H9 (cell line): Measurements from ENCODE around the gene HEATR5A. TPM values are rescaled to one million over a fixed set of nuclear protein-coding genes. Genes with fewer than 3 reads are reported as not detected.

ENCODE experiments used
- DNase-seq: peaks from one replicate; pipeline ENCODE4 v3.0.0-alpha.2; 2017
- H2AFZ ChIP-seq: one replicate; pipeline ENCODE4 v1.6.1; 2013; ENCODE audit warnings: mild to moderate bottlenecking, low read length, control low read depth, moderate library complexity
- H2AK5ac ChIP-seq: 2 replicates; pipeline ENCODE4 v1.6.1; 2013; ENCODE audit warnings: low read length, control low read depth, mixed read lengths; ENCODE audit not compliant: insufficient read length
- H2BK120ac ChIP-seq: one replicate; pipeline ENCODE4 v1.6.1; 2013; ENCODE audit warnings: low read depth, mild to moderate bottlenecking, low read length, control low read depth, inconsistent platforms; ENCODE audit not compliant: poor library complexity, severe bottlenecking
- H2BK12ac ChIP-seq: 2 replicates; pipeline ENCODE4 v1.6.1; 2013; ENCODE audit warnings: low read length, control low read depth, mixed read lengths, low read depth; ENCODE audit not compliant: insufficient read length
- H2BK15ac ChIP-seq: 2 replicates; pipeline ENCODE4 v1.6.1; 2013; ENCODE audit warnings: low read depth, low read length, control low read depth
- H2BK20ac ChIP-seq: one replicate; pipeline ENCODE4 v1.6.1; 2013; ENCODE audit warnings: low read depth, mild to moderate bottlenecking, low read length, control low read depth, inconsistent platforms; ENCODE audit not compliant: poor library complexity, severe bottlenecking
- H2BK5ac ChIP-seq: 2 replicates; pipeline ENCODE4 v1.6.1; 2013; ENCODE audit warnings: low read length, control low read depth, mixed read lengths; ENCODE audit not compliant: insufficient read length
- H3K14ac ChIP-seq: 2 replicates; pipeline ENCODE4 v1.6.1; 2013; ENCODE audit warnings: low read length, control low read depth; ENCODE audit not compliant: insufficient read depth
- H3K18ac ChIP-seq: 2 replicates; pipeline ENCODE4 v1.6.1; 2013; ENCODE audit warnings: low read depth, mild to moderate bottlenecking, mixed read lengths, low read length, control low read depth; ENCODE audit not compliant: insufficient read length
- H3K23ac ChIP-seq: 2 replicates; pipeline ENCODE4 v1.6.1; 2013; ENCODE audit warnings: low read length, control low read depth, mixed read lengths, low read depth; ENCODE audit not compliant: insufficient read length
- H3K23me2 ChIP-seq: 2 replicates; pipeline ENCODE4 v1.6.1; 2013; ENCODE audit warnings: low read depth, mild to moderate bottlenecking, mixed read lengths, low read length, control low read depth; ENCODE audit not compliant: insufficient read length, poor library complexity, severe bottlenecking
- H3K27ac ChIP-seq: 2 replicates; pipeline ENCODE4 v1.5.1; 2013; ENCODE audit warnings: low read length, control low read depth, mixed read lengths, low read depth; ENCODE audit not compliant: insufficient read length
- H3K27me3 ChIP-seq: 2 replicates; pipeline ENCODE4 v1.6.1; 2013; ENCODE audit warnings: low read length, control low read depth, inconsistent platforms; ENCODE audit not compliant: insufficient read depth
- H3K4ac ChIP-seq: 2 replicates; pipeline ENCODE4 v1.6.1; 2013; ENCODE audit warnings: low read depth, mild to moderate bottlenecking, control low read depth, inconsistent platforms, low read length, moderate library complexity
- H3K4me1 ChIP-seq: 2 replicates; pipeline ENCODE4 v1.6.1; 2013; ENCODE audit warnings: low read length, control low read depth, inconsistent platforms; ENCODE audit not compliant: insufficient read depth
- H3K4me2 ChIP-seq: 2 replicates; pipeline ENCODE4 v1.6.1; 2013; ENCODE audit warnings: low read length, control low read depth, mixed read lengths; ENCODE audit not compliant: insufficient read length, insufficient read depth
- H3K56ac ChIP-seq: 2 replicates; pipeline ENCODE4 v1.6.1; 2013; ENCODE audit warnings: low read depth, mild to moderate bottlenecking, mixed read lengths, low read length, control low read depth; ENCODE audit not compliant: insufficient read length
- H3K79me1 ChIP-seq: 2 replicates; pipeline ENCODE4 v1.6.1; 2013; ENCODE audit warnings: low read depth, mild to moderate bottlenecking, moderate library complexity, low read length, control low read depth, inconsistent platforms; ENCODE audit not compliant: insufficient read depth, poor library complexity, severe bottlenecking
- H3K79me2 ChIP-seq: 2 replicates; pipeline ENCODE4 v1.6.1; 2013; ENCODE audit warnings: low read length, control low read depth, inconsistent platforms; ENCODE audit not compliant: insufficient read depth
- H3K9ac ChIP-seq: 2 replicates; pipeline ENCODE4 v1.6.1; 2013; ENCODE audit warnings: low read length, control low read depth, mixed read lengths; ENCODE audit not compliant: insufficient read length; ENCODE audit errors: extremely low read depth
- H3K9me3 ChIP-seq: one replicate; pipeline ENCODE4 v1.6.1; 2013; ENCODE audit warnings: low read depth, low read length, inconsistent platforms; ENCODE audit not compliant: control insufficient read depth
- H3T11ph ChIP-seq: one replicate; pipeline ENCODE4 v1.6.1; 2013; ENCODE audit warnings: mild to moderate bottlenecking, low read length, control low read depth, inconsistent platforms
- H4K20me1 ChIP-seq: one replicate; pipeline ENCODE4 v1.6.1; 2013; ENCODE audit not compliant: control insufficient read depth, insufficient read length, insufficient read depth
- H4K5ac ChIP-seq: 2 replicates; pipeline ENCODE4 v1.6.1; 2013; ENCODE audit warnings: low read depth, mild to moderate bottlenecking, mixed read lengths, low read length, control low read depth; ENCODE audit not compliant: insufficient read length
- H4K8ac ChIP-seq: replicated peaks from 2 replicates; pipeline ENCODE4 v1.6.1; 2013; ENCODE audit warnings: low read length, control low read depth, mixed read lengths, low read depth; ENCODE audit not compliant: insufficient read length
- H4K91ac ChIP-seq: 2 replicates; pipeline ENCODE4 v1.6.1; 2013; ENCODE audit warnings: low read depth, mild to moderate bottlenecking, moderate library complexity, mixed read lengths, low read length, control low read depth; ENCODE audit not compliant: insufficient read length
- H3K27ac Mint-ChIP-seq, 3 experiments: 2 replicates in 2 of 3; 3 replicates in 1 of 3; pipeline ENCODE4 v1.8.0; 2020 to 2021; ENCODE audit warnings: mixed read lengths in 3 of 3, mild to moderate bottlenecking in 1 of 3, moderate library complexity in 1 of 3
- H3K27me3 Mint-ChIP-seq: 2 replicates; pipeline ENCODE4 v1.8.0; 2021; ENCODE audit warnings: low read depth, mild to moderate bottlenecking, moderate library complexity, mixed read lengths
- H3K36me3 Mint-ChIP-seq, 3 experiments: 2 replicates in 2 of 3; 3 replicates in 1 of 3; pipeline ENCODE4 v1.8.0; 2020 to 2021; ENCODE audit warnings: low read depth in 3 of 3, mixed read lengths in 3 of 3; ENCODE audit not compliant: insufficient read depth in 1 of 3
- H3K4me1 Mint-ChIP-seq, 2 experiments: 2 replicates each; pipeline ENCODE4 v1.8.0; 2020; ENCODE audit warnings: mixed read lengths in 2 of 2
- H3K4me3 Mint-ChIP-seq, 2 experiments: 2 replicates in 1 of 2; 3 replicates in 1 of 2; pipeline ENCODE4 v1.8.0; 2020 to 2021; ENCODE audit warnings: mild to moderate bottlenecking in 2 of 2, mixed read lengths in 2 of 2, moderate library complexity in 1 of 2
- H3K9me3 Mint-ChIP-seq, 2 experiments: 2 replicates in 1 of 2; 3 replicates in 1 of 2; pipeline ENCODE4 v1.8.0; 2020; ENCODE audit warnings: mild to moderate bottlenecking in 2 of 2, mixed read lengths in 2 of 2, moderate library complexity in 1 of 2
- WGBS: extraction: QIAGEN DNeasy Blood & Tissue Kit; methylation state at CpG from one replicate; pipeline ENCODE4 v1.1.7; 2013; ENCODE audit warnings: missing lambda C conversion rate, low lambda C conversion rate, mixed read lengths; ENCODE audit not compliant: insufficient read length; ENCODE audit errors: extremely low coverage; 5-methylcytosine and 5-hydroxymethylcytosine counted together
- total RNA-seq: library from RNA; stranded (reverse); gene quantifications from 2 replicates; pipeline ENCODE4 v1.2.1, GENCODE V29; 2021
- TF ChIP-seq, protein P1 (sequence below): fragments of 200-600 bp; sonication (generic); conservative IDR thresholded peaks from 3 replicates; pipeline ENCODE4 v1.8.0; 2021; ENCODE audit warnings: antibody characterized with exemption, mild to moderate bottlenecking

Gene HEATR5A
- total RNA-seq, 1 experiment from 2014 or later, result 21.2 TPM

DNA sequence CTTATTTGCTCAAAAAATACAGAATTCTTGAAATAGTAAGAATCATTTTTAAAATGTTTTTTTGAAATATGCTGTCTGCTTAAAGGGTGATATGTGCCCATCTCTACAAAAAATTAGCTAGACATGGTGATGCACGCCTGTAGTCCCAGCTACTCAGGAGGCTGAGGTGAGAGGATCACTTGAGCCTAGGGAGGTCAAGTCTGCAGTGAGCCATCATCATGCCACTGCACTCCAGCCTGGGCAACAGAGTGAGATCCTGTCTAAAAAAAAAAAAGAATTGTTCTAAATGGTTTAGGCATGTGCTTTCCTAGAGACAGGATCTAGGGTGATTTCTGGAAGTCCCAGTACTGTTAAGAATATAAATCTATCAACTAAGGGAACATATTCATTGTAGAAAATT, 137.2 kb downstream of the HEATR5A start:
- Histone ChIP-seq H3K56ac (no peak overlapping the region), H4K20me1 (no peaks in the 10 kb centered on the region), H2AK5ac (no peak overlapping the region), H4K8ac (no peak overlapping the region), H2BK12ac (no peak overlapping the region), H2BK20ac (no peak overlapping the region), H2AFZ (no peak overlapping the region), H3K27ac (no peak overlapping the region), H2BK120ac (no peak overlapping the region), H3K79me1 (no peaks in the 10 kb centered on the region), H3K18ac (no peak overlapping the region), H4K5ac (no peak overlapping the region), H3T11ph (no peak overlapping the region), H4K91ac (no peak overlapping the region), H3K9ac (no peak overlapping the region), H3K23me2 (no peaks in the 10 kb centered on the region), H3K27me3 (no peaks in the 10 kb centered on the region), H3K79me2 (no peaks in the 10 kb centered on the region), H3K9me3 (peaks cover 8% of the 10 kb centered on the region), H3K4me2 (no peak overlapping the region), H2BK5ac (no peak overlapping the region), H3K4me1 (no peaks in the 10 kb centered on the region), H3K23ac (no peak overlapping the region), H3K14ac (no peak overlapping the region), H2BK15ac (no peak overlapping the region), H3K4ac (no peak overlapping the region)
- H3K36me3 Mint-ChIP-seq, result peaks cover 10 to 19% (median 15%) of the 10 kb centered on the region in 3 experiments; a peak in 6 of 7 replicates
- TF ChIP-seq, protein P1, sequence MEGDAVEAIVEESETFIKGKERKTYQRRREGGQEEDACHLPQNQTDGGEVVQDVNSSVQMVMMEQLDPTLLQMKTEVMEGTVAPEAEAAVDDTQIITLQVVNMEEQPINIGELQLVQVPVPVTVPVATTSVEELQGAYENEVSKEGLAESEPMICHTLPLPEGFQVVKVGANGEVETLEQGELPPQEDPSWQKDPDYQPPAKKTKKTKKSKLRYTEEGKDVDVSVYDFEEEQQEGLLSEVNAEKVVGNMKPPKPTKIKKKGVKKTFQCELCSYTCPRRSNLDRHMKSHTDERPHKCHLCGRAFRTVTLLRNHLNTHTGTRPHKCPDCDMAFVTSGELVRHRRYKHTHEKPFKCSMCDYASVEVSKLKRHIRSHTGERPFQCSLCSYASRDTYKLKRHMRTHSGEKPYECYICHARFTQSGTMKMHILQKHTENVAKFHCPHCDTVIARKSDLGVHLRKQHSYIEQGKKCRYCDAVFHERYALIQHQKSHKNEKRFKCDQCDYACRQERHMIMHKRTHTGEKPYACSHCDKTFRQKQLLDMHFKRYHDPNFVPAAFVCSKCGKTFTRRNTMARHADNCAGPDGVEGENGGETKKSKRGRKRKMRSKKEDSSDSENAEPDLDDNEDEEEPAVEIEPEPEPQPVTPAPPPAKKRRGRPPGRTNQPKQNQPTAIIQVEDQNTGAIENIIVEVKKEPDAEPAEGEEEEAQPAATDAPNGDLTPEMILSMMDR, result no peak
- H3K9me3 Mint-ChIP-seq, result peaks cover 19 to 31% of the 10 kb centered on the region in 2 experiments
- peaks cover 6% of the 10 kb centered on the region for H3K27me3 Mint-ChIP-seq
- H3K4me1 Mint-ChIP-seq, result no peaks in the 10 kb centered on the region
- no peak overlapping the region for H3K4me3 Mint-ChIP-seq
- H3K27ac Mint-ChIP-seq, result no peak overlapping the region
- no CpG with 5 or more reads among the region's 1 CpG for WGBS
- DNase-seq, result no peak
